Loucy (cell line): ENCODE measurements around the gene MSANTD1.

Experiments used
- H2AFZ ChIP-seq: fragments of 200-600 bp; sonication (generic); 2 replicates; pipeline ENCODE4 v1.6.0; 2016; ENCODE audit warnings: antibody characterized with exemption, mild to moderate bottlenecking, low read length, moderate library complexity
- H3F3A ChIP-seq: fragments of 200-600 bp; 2 replicates; pipeline ENCODE4 v1.6.0; 2016; ENCODE audit warnings: antibody characterized with exemption, low read depth, mild to moderate bottlenecking
- H3K27me3 ChIP-seq: fragments of 200-600 bp; sonication (generic); 2 replicates; pipeline ENCODE4 v1.6.1; 2014; ENCODE audit warnings: low read length, mild to moderate bottlenecking; ENCODE audit not compliant: insufficient read depth, poor library complexity, severe bottlenecking
- H3K36me3 ChIP-seq: fragments of 200-600 bp; sonication (generic); 2 replicates; pipeline ENCODE4 v1.6.1; 2016; ENCODE audit warnings: low read length; ENCODE audit not compliant: insufficient read depth
- H3K4me1 ChIP-seq: fragments of 200-600 bp; sonication (generic); 2 replicates; pipeline ENCODE4 v1.5.1; 2014; ENCODE audit warnings: low read length, mild to moderate bottlenecking; ENCODE audit not compliant: insufficient read depth, poor library complexity, severe bottlenecking
- H3K4me2 ChIP-seq: fragments of 200-600 bp; sonication (generic); 2 replicates; pipeline ENCODE4 v1.6.0; 2014; ENCODE audit warnings: antibody characterized with exemption, low read length, low read depth, mild to moderate bottlenecking; ENCODE audit not compliant: poor library complexity, severe bottlenecking
- H3K4me3 ChIP-seq: fragments of 200-600 bp; sonication (generic); 2 replicates; pipeline ENCODE4 v1.5.1; 2014; ENCODE audit warnings: low read length, mild to moderate bottlenecking, mixed read lengths; ENCODE audit not compliant: poor library complexity, severe bottlenecking
- H3K79me2 ChIP-seq: fragments of 200-600 bp; sonication (generic); 2 replicates; pipeline ENCODE4 v1.6.1; 2014; ENCODE audit warnings: low read length; ENCODE audit not compliant: insufficient read depth
- H3K9ac ChIP-seq: fragments of 200-600 bp; sonication (generic); 2 replicates; pipeline ENCODE4 v1.6.0; 2014; ENCODE audit warnings: mild to moderate bottlenecking, low read depth, low read length, moderate library complexity; ENCODE audit not compliant: poor library complexity, severe bottlenecking
- H3K9me2 ChIP-seq: fragments of 200-600 bp; sonication (generic); replicated peaks from 2 replicates; pipeline ENCODE4 v1.6.1; 2016; ENCODE audit warnings: low read depth, low read length, mixed read lengths
- H3K9me3 ChIP-seq: fragments of 200-600 bp; sonication (generic); 2 replicates; pipeline ENCODE4 v1.6.1; 2014; ENCODE audit warnings: mild to moderate bottlenecking, antibody characterized with exemption, low read length, low read depth; ENCODE audit not compliant: insufficient read depth
- H4K20me1 ChIP-seq: fragments of 200-600 bp; sonication (generic); 2 replicates; pipeline ENCODE4 v1.6.0; 2014; ENCODE audit warnings: antibody characterized with exemption, low read length, mild to moderate bottlenecking; ENCODE audit not compliant: insufficient read depth, poor library complexity, severe bottlenecking
- EZH2phosphoT487 ChIP-seq: fragments of 200-600 bp; IDR thresholded peaks from 2 replicates; pipeline ENCODE4 v1.6.1; 2018; ENCODE audit warnings: antibody characterized with exemption, mild to moderate bottlenecking, moderate library complexity, borderline replicate concordance
- TF ChIP-seq, protein P1 (sequence below): fragments of 200-600 bp; sonication (generic); conservative IDR thresholded peaks from 2 replicates; pipeline ENCODE4 v1.5.1; 2014; ENCODE audit warnings: mild to moderate bottlenecking, antibody characterized with exemption, low read length

MSANTD1 gene

DNA sequence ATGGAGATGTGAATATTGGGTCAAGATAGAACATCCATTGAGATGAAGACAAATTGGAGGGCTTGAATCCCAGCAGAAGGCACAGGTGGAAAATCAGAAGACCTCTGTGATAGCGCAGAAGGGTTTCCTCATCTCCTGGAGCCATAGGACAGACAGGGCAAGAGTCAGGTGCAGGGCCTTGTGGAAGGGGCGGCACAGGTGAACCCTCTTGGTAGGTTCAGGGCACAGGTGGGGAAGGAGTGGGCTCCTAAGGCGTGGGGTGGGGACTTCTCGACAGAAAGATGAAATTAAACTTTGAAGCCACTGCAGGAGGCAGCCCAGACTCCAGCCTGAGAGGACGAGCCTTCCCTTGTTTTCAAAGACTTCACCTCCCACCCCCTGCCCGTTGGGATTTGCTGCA, 34.5 kb downstream of the MSANTD1 start:
- Histone ChIP-seq H3K4me1 (no peaks in the 10 kb centered on the region), H3K9me2 (no peaks in the 10 kb centered on the region), H3F3A (no peaks in the 10 kb centered on the region), H3K36me3 (no peaks in the 10 kb centered on the region), H2AFZ (no peak overlapping the region), H4K20me1 (no peaks in the 10 kb centered on the region), H3K79me2 (no peaks in the 10 kb centered on the region), H3K9ac (no peak overlapping the region), H3K4me2 (no peak overlapping the region), H3K27me3 (no peaks in the 10 kb centered on the region), H3K9me3 (0 out of 2 replicates have a peak, but pooled peaks cover 4% of the 10 kb centered on the region), H3K4me3 (no peak overlapping the region)
- no peak for TF ChIP-seq EZH2phosphoT487
- TF ChIP-seq, protein P1, sequence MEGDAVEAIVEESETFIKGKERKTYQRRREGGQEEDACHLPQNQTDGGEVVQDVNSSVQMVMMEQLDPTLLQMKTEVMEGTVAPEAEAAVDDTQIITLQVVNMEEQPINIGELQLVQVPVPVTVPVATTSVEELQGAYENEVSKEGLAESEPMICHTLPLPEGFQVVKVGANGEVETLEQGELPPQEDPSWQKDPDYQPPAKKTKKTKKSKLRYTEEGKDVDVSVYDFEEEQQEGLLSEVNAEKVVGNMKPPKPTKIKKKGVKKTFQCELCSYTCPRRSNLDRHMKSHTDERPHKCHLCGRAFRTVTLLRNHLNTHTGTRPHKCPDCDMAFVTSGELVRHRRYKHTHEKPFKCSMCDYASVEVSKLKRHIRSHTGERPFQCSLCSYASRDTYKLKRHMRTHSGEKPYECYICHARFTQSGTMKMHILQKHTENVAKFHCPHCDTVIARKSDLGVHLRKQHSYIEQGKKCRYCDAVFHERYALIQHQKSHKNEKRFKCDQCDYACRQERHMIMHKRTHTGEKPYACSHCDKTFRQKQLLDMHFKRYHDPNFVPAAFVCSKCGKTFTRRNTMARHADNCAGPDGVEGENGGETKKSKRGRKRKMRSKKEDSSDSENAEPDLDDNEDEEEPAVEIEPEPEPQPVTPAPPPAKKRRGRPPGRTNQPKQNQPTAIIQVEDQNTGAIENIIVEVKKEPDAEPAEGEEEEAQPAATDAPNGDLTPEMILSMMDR, result no peak

DNA sequence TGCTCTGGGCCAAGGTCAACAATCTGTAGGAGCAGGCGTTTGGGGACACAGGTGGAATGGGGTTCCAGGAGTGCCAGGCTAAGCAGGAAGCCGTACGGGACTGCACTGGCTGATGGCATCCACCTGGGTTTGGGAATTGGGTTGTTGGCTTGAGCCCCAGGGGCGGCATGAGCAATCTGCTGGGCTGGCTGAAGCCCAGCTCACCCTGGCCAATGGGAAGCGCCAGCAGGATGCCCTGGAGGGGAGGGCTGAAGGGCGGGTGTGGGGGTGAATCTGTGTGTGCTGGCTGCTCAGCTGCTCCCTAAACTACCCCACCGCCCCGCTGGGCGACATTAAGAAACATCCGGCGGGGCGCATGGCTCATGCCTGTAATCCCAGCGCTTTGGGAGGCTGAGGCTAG, 35.0 kb downstream of the MSANTD1 start:
- no peaks in the 10 kb centered on the region for H3F3A ChIP-seq
- no peaks in the 10 kb centered on the region for H3K79me2 ChIP-seq
- TF ChIP-seq, protein P1, result no peak
- no peak for TF ChIP-seq EZH2phosphoT487
- no peak overlapping the region for H2AFZ ChIP-seq
- H3K9me3 ChIP-seq, result no peaks in the 10 kb centered on the region
- no peaks in the 10 kb centered on the region for H4K20me1 ChIP-seq
- no peak overlapping the region for H3K4me3 ChIP-seq
- H3K4me2 ChIP-seq, result no peak overlapping the region
- H3K9me2 ChIP-seq, result no peaks in the 10 kb centered on the region
- H3K9ac ChIP-seq, result no peak overlapping the region
- no peaks in the 10 kb centered on the region for H3K36me3 ChIP-seq
- no peaks in the 10 kb centered on the region for H3K4me1 ChIP-seq
- no peaks in the 10 kb centered on the region for H3K27me3 ChIP-seq

DNA sequence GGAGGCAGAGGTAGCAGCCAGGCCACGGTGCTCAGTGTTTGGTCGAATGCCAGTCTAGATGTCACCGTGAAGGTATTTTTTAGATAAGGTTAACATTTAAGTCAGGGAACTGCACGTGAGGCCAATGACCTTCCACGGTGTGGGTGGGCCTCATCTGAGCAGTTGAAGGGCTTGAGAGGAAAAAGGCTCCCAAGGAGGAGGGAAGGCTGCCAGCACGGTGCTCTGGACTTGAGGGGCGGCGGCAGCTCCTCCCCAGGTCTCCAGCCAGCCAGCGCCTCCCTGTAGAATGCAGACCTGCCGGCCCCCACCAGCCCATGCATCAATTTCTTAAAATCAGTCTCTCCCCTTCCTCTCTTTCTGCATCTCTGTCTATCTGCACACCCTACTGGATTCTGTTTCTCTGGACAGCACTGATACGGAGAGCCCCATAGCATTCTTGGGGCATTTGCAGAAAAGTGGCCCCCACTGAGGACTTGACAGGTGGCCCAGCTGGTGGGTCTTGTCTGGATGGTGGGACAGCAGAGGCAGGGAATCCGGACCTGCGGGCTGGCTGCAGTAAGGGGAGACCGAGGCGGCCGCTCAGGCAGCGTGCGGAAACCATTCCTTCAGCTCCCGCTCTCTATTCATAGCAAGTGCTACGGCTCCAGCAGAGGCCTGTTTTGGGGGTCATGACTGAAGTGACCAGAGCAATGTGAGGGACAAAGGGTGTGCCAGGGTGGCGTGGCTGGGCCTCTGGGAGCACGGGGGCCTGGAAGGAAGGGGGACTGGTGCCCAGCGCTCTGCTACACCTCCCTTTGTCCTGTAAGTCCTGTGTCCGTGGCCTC, 36.0 kb downstream of the MSANTD1 start:
- no peak overlapping the region for H2AFZ ChIP-seq
- H3K9me2 ChIP-seq, result no peaks in the 10 kb centered on the region
- H3K4me1 ChIP-seq, result no peaks in the 10 kb centered on the region
- no peak overlapping the region for H3K9ac ChIP-seq
- TF ChIP-seq, protein P1, result no peak
- TF ChIP-seq EZH2phosphoT487, result no peak
- H3K27me3 ChIP-seq, result no peaks in the 10 kb centered on the region
- no peaks in the 10 kb centered on the region for H3K79me2 ChIP-seq
- H3K9me3 ChIP-seq, result no peaks in the 10 kb centered on the region
- H4K20me1 ChIP-seq, result no peaks in the 10 kb centered on the region
- H3K36me3 ChIP-seq, result no peaks in the 10 kb centered on the region
- H3F3A ChIP-seq, result no peaks in the 10 kb centered on the region
- no peak overlapping the region for H3K4me3 ChIP-seq
- no peak overlapping the region for H3K4me2 ChIP-seq
